H9 (cell line): Measurements from ENCODE around the gene ADARB2. TPM values are rescaled to one million over a fixed set of nuclear protein-coding genes. Genes with fewer than 3 reads are reported as not detected.

Source experiments
- DNase-seq: peaks from one replicate; pipeline ENCODE4 v3.0.0-alpha.2; 2017
- H2AFZ ChIP-seq: one replicate; pipeline ENCODE4 v1.6.1; 2013; ENCODE audit warnings: mild to moderate bottlenecking, low read length, control low read depth, moderate library complexity
- H2AK5ac ChIP-seq: 2 replicates; pipeline ENCODE4 v1.6.1; 2013; ENCODE audit warnings: low read length, control low read depth, mixed read lengths; ENCODE audit not compliant: insufficient read length
- H2BK120ac ChIP-seq: one replicate; pipeline ENCODE4 v1.6.1; 2013; ENCODE audit warnings: low read depth, mild to moderate bottlenecking, low read length, control low read depth, inconsistent platforms; ENCODE audit not compliant: poor library complexity, severe bottlenecking
- H2BK12ac ChIP-seq: 2 replicates; pipeline ENCODE4 v1.6.1; 2013; ENCODE audit warnings: low read length, control low read depth, mixed read lengths, low read depth; ENCODE audit not compliant: insufficient read length
- H2BK15ac ChIP-seq: 2 replicates; pipeline ENCODE4 v1.6.1; 2013; ENCODE audit warnings: low read depth, low read length, control low read depth
- H2BK20ac ChIP-seq: one replicate; pipeline ENCODE4 v1.6.1; 2013; ENCODE audit warnings: low read depth, mild to moderate bottlenecking, low read length, control low read depth, inconsistent platforms; ENCODE audit not compliant: poor library complexity, severe bottlenecking
- H2BK5ac ChIP-seq: 2 replicates; pipeline ENCODE4 v1.6.1; 2013; ENCODE audit warnings: low read length, control low read depth, mixed read lengths; ENCODE audit not compliant: insufficient read length
- H3K14ac ChIP-seq: 2 replicates; pipeline ENCODE4 v1.6.1; 2013; ENCODE audit warnings: low read length, control low read depth; ENCODE audit not compliant: insufficient read depth
- H3K18ac ChIP-seq: 2 replicates; pipeline ENCODE4 v1.6.1; 2013; ENCODE audit warnings: low read depth, mild to moderate bottlenecking, mixed read lengths, low read length, control low read depth; ENCODE audit not compliant: insufficient read length
- H3K23ac ChIP-seq: 2 replicates; pipeline ENCODE4 v1.6.1; 2013; ENCODE audit warnings: low read length, control low read depth, mixed read lengths, low read depth; ENCODE audit not compliant: insufficient read length
- H3K23me2 ChIP-seq: 2 replicates; pipeline ENCODE4 v1.6.1; 2013; ENCODE audit warnings: low read depth, mild to moderate bottlenecking, mixed read lengths, low read length, control low read depth; ENCODE audit not compliant: insufficient read length, poor library complexity, severe bottlenecking
- H3K27ac ChIP-seq: 2 replicates; pipeline ENCODE4 v1.5.1; 2013; ENCODE audit warnings: low read length, control low read depth, mixed read lengths, low read depth; ENCODE audit not compliant: insufficient read length
- H3K27me3 ChIP-seq: 2 replicates; pipeline ENCODE4 v1.6.1; 2013; ENCODE audit warnings: low read length, control low read depth, inconsistent platforms; ENCODE audit not compliant: insufficient read depth
- H3K4ac ChIP-seq: 2 replicates; pipeline ENCODE4 v1.6.1; 2013; ENCODE audit warnings: low read depth, mild to moderate bottlenecking, control low read depth, inconsistent platforms, low read length, moderate library complexity
- H3K4me1 ChIP-seq: 2 replicates; pipeline ENCODE4 v1.6.1; 2013; ENCODE audit warnings: low read length, control low read depth, inconsistent platforms; ENCODE audit not compliant: insufficient read depth
- H3K4me2 ChIP-seq: 2 replicates; pipeline ENCODE4 v1.6.1; 2013; ENCODE audit warnings: low read length, control low read depth, mixed read lengths; ENCODE audit not compliant: insufficient read length, insufficient read depth
- H3K56ac ChIP-seq: 2 replicates; pipeline ENCODE4 v1.6.1; 2013; ENCODE audit warnings: low read depth, mild to moderate bottlenecking, mixed read lengths, low read length, control low read depth; ENCODE audit not compliant: insufficient read length
- H3K79me1 ChIP-seq: 2 replicates; pipeline ENCODE4 v1.6.1; 2013; ENCODE audit warnings: low read depth, mild to moderate bottlenecking, moderate library complexity, low read length, control low read depth, inconsistent platforms; ENCODE audit not compliant: insufficient read depth, poor library complexity, severe bottlenecking
- H3K79me2 ChIP-seq: 2 replicates; pipeline ENCODE4 v1.6.1; 2013; ENCODE audit warnings: low read length, control low read depth, inconsistent platforms; ENCODE audit not compliant: insufficient read depth
- H3K9ac ChIP-seq: 2 replicates; pipeline ENCODE4 v1.6.1; 2013; ENCODE audit warnings: low read length, control low read depth, mixed read lengths; ENCODE audit not compliant: insufficient read length; ENCODE audit errors: extremely low read depth
- H3K9me3 ChIP-seq: one replicate; pipeline ENCODE4 v1.6.1; 2013; ENCODE audit warnings: low read depth, low read length, inconsistent platforms; ENCODE audit not compliant: control insufficient read depth
- H3T11ph ChIP-seq: one replicate; pipeline ENCODE4 v1.6.1; 2013; ENCODE audit warnings: mild to moderate bottlenecking, low read length, control low read depth, inconsistent platforms
- H4K20me1 ChIP-seq: one replicate; pipeline ENCODE4 v1.6.1; 2013; ENCODE audit not compliant: control insufficient read depth, insufficient read length, insufficient read depth
- H4K5ac ChIP-seq: 2 replicates; pipeline ENCODE4 v1.6.1; 2013; ENCODE audit warnings: low read depth, mild to moderate bottlenecking, mixed read lengths, low read length, control low read depth; ENCODE audit not compliant: insufficient read length
- H4K8ac ChIP-seq: replicated peaks from 2 replicates; pipeline ENCODE4 v1.6.1; 2013; ENCODE audit warnings: low read length, control low read depth, mixed read lengths, low read depth; ENCODE audit not compliant: insufficient read length
- H4K91ac ChIP-seq: 2 replicates; pipeline ENCODE4 v1.6.1; 2013; ENCODE audit warnings: low read depth, mild to moderate bottlenecking, moderate library complexity, mixed read lengths, low read length, control low read depth; ENCODE audit not compliant: insufficient read length
- H3K27ac Mint-ChIP-seq, 3 experiments: 2 replicates in 2 of 3; 3 replicates in 1 of 3; pipeline ENCODE4 v1.8.0; 2020 to 2021; ENCODE audit warnings: mixed read lengths in 3 of 3, mild to moderate bottlenecking in 1 of 3, moderate library complexity in 1 of 3
- H3K27me3 Mint-ChIP-seq: 2 replicates; pipeline ENCODE4 v1.8.0; 2021; ENCODE audit warnings: low read depth, mild to moderate bottlenecking, moderate library complexity, mixed read lengths
- H3K36me3 Mint-ChIP-seq, 3 experiments: 2 replicates in 2 of 3; 3 replicates in 1 of 3; pipeline ENCODE4 v1.8.0; 2020 to 2021; ENCODE audit warnings: low read depth in 3 of 3, mixed read lengths in 3 of 3; ENCODE audit not compliant: insufficient read depth in 1 of 3
- H3K4me1 Mint-ChIP-seq, 2 experiments: 2 replicates each; pipeline ENCODE4 v1.8.0; 2020; ENCODE audit warnings: mixed read lengths in 2 of 2
- H3K4me3 Mint-ChIP-seq, 2 experiments: 2 replicates in 1 of 2; 3 replicates in 1 of 2; pipeline ENCODE4 v1.8.0; 2020 to 2021; ENCODE audit warnings: mild to moderate bottlenecking in 2 of 2, mixed read lengths in 2 of 2, moderate library complexity in 1 of 2
- H3K9me3 Mint-ChIP-seq, 2 experiments: 2 replicates in 1 of 2; 3 replicates in 1 of 2; pipeline ENCODE4 v1.8.0; 2020; ENCODE audit warnings: mild to moderate bottlenecking in 2 of 2, mixed read lengths in 2 of 2, moderate library complexity in 1 of 2
- WGBS: extraction: QIAGEN DNeasy Blood & Tissue Kit; methylation state at CpG from one replicate; pipeline ENCODE4 v1.1.7; 2013; ENCODE audit warnings: missing lambda C conversion rate, low lambda C conversion rate, mixed read lengths; ENCODE audit not compliant: insufficient read length; ENCODE audit errors: extremely low coverage; 5-methylcytosine and 5-hydroxymethylcytosine counted together
- total RNA-seq: library from RNA; stranded (reverse); gene quantifications from 2 replicates; pipeline ENCODE4 v1.2.1, GENCODE V29; 2021
- TF ChIP-seq, protein P1 (sequence below): fragments of 200-600 bp; sonication (generic); conservative IDR thresholded peaks from 3 replicates; pipeline ENCODE4 v1.8.0; 2021; ENCODE audit warnings: antibody characterized with exemption, mild to moderate bottlenecking

Gene ADARB2
- total RNA-seq, 1 experiment from 2014 or later: 0.87 TPM

- Histone ChIP-seq H3K4me1 (0 out of 2 replicates have a peak, but pooled peaks cover 2% of the 10 kb centered on the region), H2BK12ac (no peak overlapping the region), H3K9ac (no peak overlapping the region), H2AFZ (no peak overlapping the region), H3K23ac (no peak overlapping the region), H3K4me2 (no peak overlapping the region), H4K8ac (no peak overlapping the region), H2AK5ac (no peak overlapping the region), H2BK5ac (no peak overlapping the region), H3K23me2 (no peaks in the 10 kb centered on the region), H3K9me3 (no peaks in the 10 kb centered on the region), H4K91ac (no peak overlapping the region), H3K56ac (no peak overlapping the region), H2BK20ac (no peak overlapping the region), H2BK15ac (no peak overlapping the region), H2BK120ac (no peak overlapping the region), H3K18ac (no peak overlapping the region), H3K4ac (no peak overlapping the region), H3K27me3 (no peaks in the 10 kb centered on the region), H3T11ph (no peak overlapping the region), H3K27ac (no peak overlapping the region), H4K5ac (no peak overlapping the region), H3K79me1 (no peaks in the 10 kb centered on the region), H3K14ac (no peak overlapping the region), H4K20me1 (no peaks in the 10 kb centered on the region), H3K79me2 (no peaks in the 10 kb centered on the region)
- Mint-ChIP-seq H3K4me1 (peaks cover 12% of the 10 kb centered on the region in 2 experiments), H3K27me3 (peaks cover 5% of the 10 kb centered on the region; the same call in 1 of the 2 replicates), H3K9me3 (no peaks in the 10 kb centered on the region), H3K27ac (no peak overlapping the region), H3K36me3 (no peaks in the 10 kb centered on the region; a peak in 2 of 7 replicates), H3K4me3 (no peak overlapping the region)
- TF ChIP-seq, protein P1, sequence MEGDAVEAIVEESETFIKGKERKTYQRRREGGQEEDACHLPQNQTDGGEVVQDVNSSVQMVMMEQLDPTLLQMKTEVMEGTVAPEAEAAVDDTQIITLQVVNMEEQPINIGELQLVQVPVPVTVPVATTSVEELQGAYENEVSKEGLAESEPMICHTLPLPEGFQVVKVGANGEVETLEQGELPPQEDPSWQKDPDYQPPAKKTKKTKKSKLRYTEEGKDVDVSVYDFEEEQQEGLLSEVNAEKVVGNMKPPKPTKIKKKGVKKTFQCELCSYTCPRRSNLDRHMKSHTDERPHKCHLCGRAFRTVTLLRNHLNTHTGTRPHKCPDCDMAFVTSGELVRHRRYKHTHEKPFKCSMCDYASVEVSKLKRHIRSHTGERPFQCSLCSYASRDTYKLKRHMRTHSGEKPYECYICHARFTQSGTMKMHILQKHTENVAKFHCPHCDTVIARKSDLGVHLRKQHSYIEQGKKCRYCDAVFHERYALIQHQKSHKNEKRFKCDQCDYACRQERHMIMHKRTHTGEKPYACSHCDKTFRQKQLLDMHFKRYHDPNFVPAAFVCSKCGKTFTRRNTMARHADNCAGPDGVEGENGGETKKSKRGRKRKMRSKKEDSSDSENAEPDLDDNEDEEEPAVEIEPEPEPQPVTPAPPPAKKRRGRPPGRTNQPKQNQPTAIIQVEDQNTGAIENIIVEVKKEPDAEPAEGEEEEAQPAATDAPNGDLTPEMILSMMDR: no peak
- no peak for DNase-seq
- no CpG with 5 or more reads among the region's 23 CpGs for whole genome bisulfite sequencing
These were observed 269.8 kb downstream of the ADARB2 start for GRCh38 chr10:1467334-1468076.
